Esophagus squamous epithelium (tissue), 5 donors: ENCODE measurements around the gene PDGFD. TPM values are rescaled to one million over a fixed set of nuclear protein-coding genes. Genes with fewer than 3 reads are reported as not detected.

Source experiments
- DNase-seq: peaks from one replicate; lab custom pipeline; 2025; lab: John Stamatoyannopoulos, UW
- H3K27ac ChIP-seq, 4 donors: fragments of 200-600 bp; sonication (generic); one replicate each; pipeline ENCODE4 v1.5.1; 2016 to 2019; ENCODE audit warnings: mild to moderate bottlenecking in 1 of 4
- H3K27me3 ChIP-seq, 4 donors: fragments of 200-600 bp; sonication (generic); 1 replicate in 3 of 4; 2 replicates in 1 of 4; pipeline versions ENCODE4 v1.5.1 to v1.6.0; 2017 to 2021; ENCODE audit warnings: antibody characterized with exemption in 1 of 4
- H3K36me3 ChIP-seq, 3 donors: fragments of 200-600 bp; sonication (generic); one replicate each; pipeline ENCODE4 v1.5.1; 2016 to 2019
- H3K4me1 ChIP-seq, 3 donors: fragments of 200-600 bp; sonication (generic); one replicate each; pipeline ENCODE4 v1.5.1; 2017 to 2019
- H3K4me3 ChIP-seq, 4 donors: fragments of 200-600 bp; sonication (generic); 1 replicate in 3 of 4; 2 replicates in 1 of 4; pipeline ENCODE4 v1.5.1; 2016 to 2019; ENCODE audit warnings: mild to moderate bottlenecking in 2 of 4, moderate library complexity in 1 of 4
- H3K9me3 ChIP-seq, 3 donors: fragments of 200-600 bp; sonication (generic); one replicate each; pipeline ENCODE4 v1.5.1; 2016 to 2019
- POLR2A ChIP-seq, 4 donors: fragments of 450-650 bp; IDR thresholded peaks; one replicate each; pipeline ENCODE4 v1.6.1; 2017; ENCODE audit warnings: antibody characterized with exemption in 4 of 4, mild to moderate bottlenecking in 4 of 4, moderate library complexity in 3 of 4
- WGBS, 2 donors: methylation state at CpG; one replicate each; pipeline ENCODE4 v1.1.5; 2018; 5-methylcytosine and 5-hydroxymethylcytosine counted together
- intact Hi-C: fragments of 100-400 bp; cut with DNase I; formaldehyde crosslinking; loops from one replicate; pipeline ENCODE4 v1.15.0; 2022
- total RNA-seq, 4 donors: library from RNA; depleted of rRNA; stranded (reverse); fragments of >200 nt; gene quantifications; one replicate each; pipeline ENCODE4 v1.1.0, GENCODE V29; 2016
- TF ChIP-seq, protein P1 (sequence below), 6 experiments: fragments of 450-650 bp in 4 of 6; fragments of 200-600 bp in 2 of 6; sonication (generic) in 2 of 6; IDR thresholded peaks; one replicate each; pipeline ENCODE4 v1.5.1; 2016 to 2019; ENCODE audit warnings: antibody characterized with exemption in 6 of 6, mild to moderate bottlenecking in 4 of 6, moderate library complexity in 4 of 6
- donor health status: DM: yes; HTN: yes; CAD: no.

Gene PDGFD
- total RNA-seq, 4 donors from 2014 or later = 0.27 to 1.9 (median 1.1) TPM

GRCh38 chr11:103871923-103872551 is 291.9 kb downstream of the PDGFD start:
- intact Hi-C loops = no loop called here
- no peak overlapping the region for H3K27ac ChIP-seq
- no peak overlapping the region for H3K4me3 ChIP-seq
- no peaks in the 10 kb centered on the region for H3K27me3 ChIP-seq
- no peaks in the 10 kb centered on the region for H3K4me1 ChIP-seq
- 63 to 67% methylated on average over 6 of the region's 6 CpGs for WGBS, 2 donors
- H3K9me3 ChIP-seq = no peaks in the 10 kb centered on the region
- no peak for TF ChIP-seq POLR2A (IDR thresholded peaks at IDR 0.05)
- TF ChIP-seq, protein P1, sequence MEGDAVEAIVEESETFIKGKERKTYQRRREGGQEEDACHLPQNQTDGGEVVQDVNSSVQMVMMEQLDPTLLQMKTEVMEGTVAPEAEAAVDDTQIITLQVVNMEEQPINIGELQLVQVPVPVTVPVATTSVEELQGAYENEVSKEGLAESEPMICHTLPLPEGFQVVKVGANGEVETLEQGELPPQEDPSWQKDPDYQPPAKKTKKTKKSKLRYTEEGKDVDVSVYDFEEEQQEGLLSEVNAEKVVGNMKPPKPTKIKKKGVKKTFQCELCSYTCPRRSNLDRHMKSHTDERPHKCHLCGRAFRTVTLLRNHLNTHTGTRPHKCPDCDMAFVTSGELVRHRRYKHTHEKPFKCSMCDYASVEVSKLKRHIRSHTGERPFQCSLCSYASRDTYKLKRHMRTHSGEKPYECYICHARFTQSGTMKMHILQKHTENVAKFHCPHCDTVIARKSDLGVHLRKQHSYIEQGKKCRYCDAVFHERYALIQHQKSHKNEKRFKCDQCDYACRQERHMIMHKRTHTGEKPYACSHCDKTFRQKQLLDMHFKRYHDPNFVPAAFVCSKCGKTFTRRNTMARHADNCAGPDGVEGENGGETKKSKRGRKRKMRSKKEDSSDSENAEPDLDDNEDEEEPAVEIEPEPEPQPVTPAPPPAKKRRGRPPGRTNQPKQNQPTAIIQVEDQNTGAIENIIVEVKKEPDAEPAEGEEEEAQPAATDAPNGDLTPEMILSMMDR (IDR thresholded peaks at IDR 0.05) = no peak
- DNase-seq = no peak
- H3K36me3 ChIP-seq = no peaks in the 10 kb centered on the region

DNA sequence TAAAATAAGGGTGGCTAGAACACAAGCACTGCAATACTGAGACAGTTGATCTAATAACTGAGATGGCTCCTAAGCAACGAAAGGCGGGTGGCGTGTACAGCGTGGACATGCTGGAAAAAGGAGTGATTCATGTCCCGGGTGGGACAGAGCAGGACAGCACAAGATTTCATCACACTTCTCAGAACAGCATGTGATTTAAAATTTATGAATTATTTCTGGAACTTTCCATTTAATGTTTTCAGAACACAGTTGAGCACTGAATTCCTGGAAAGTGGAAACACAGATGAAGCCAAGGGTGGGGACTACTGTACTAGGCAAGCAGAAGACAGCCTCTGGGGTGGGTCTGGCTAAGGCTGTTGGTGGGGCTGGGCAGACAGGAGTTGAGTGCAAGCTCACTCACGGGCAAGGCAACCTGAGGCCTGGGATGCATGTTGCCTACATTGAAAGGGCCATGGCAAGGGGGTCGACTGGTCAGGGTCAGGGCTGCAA is 293.1 kb downstream of the PDGFD start:
- WGBS, 2 donors = 82 to 88% methylated on average over 6 to 7 of the region's 7 CpGs
- no peak for DNase-seq
- Histone ChIP-seq H3K36me3 (no peaks in the 10 kb centered on the region), H3K4me1 (no peaks in the 10 kb centered on the region), H3K4me3 (no peak overlapping the region), H3K27me3 (no peaks in the 10 kb centered on the region), H3K27ac (no peak overlapping the region), H3K9me3 (no peaks in the 10 kb centered on the region)
- TF ChIP-seq, protein P1 (IDR thresholded peaks at IDR 0.05) = no peak
- no peak for TF ChIP-seq POLR2A (IDR thresholded peaks at IDR 0.05)
- intact Hi-C loops = no loop called here

DNA sequence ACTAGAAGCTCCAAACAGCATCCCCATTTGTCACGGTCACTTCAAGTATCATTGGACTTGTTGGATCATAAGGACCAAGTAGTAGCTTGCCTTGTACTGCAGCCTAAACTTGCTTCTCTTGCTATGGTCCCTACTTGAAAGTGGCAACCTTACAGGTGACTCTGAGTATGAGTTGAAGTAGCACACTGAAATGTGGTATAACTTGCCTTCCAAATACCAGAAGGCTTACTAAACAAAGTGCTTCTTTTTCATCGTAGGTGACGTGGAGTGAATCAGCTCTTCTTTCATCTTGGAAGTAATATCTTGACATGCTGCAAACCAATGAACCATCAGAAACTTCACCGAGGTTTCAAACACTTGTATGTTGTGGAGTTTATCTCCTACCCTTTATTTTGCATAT is 296.5 kb downstream of the PDGFD start:
- 73 to 76% methylated on average over 4 of the region's 4 CpGs for WGBS, 2 donors
- TF ChIP-seq, protein P1 (IDR thresholded peaks at IDR 0.05) = no peak
- no peak for TF ChIP-seq POLR2A (IDR thresholded peaks at IDR 0.05)
- intact Hi-C loops = no loop called here
- no peaks in the 10 kb centered on the region for H3K4me1 ChIP-seq
- H3K9me3 ChIP-seq = no peaks in the 10 kb centered on the region
- H3K27ac ChIP-seq = no peak overlapping the region
- H3K4me3 ChIP-seq = no peak overlapping the region
- DNase-seq = no peak
- no peaks in the 10 kb centered on the region for H3K27me3 ChIP-seq
- no peaks in the 10 kb centered on the region for H3K36me3 ChIP-seq

DNA sequence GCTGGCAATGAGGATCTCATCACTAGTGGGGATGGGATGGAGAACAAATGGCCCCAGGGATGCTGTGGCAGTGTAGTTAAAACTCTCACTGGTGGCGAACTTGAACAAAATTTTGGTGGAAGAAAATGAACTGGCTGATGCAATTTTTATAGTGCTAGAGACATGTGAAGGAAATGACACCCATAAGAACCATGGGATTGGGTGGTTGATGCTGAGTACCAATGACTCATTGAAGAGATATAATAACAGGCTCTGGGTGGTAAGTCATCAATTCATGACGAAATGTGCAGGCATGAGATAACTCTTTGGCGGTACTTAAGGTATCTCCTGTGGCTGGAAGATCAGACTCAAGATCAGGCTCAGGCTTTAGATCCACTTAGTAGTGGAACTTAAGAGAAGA is 300.4 kb downstream of the PDGFD start:
- no peak overlapping the region for H3K27ac ChIP-seq
- no peak for DNase-seq
- intact Hi-C loops = no loop called here
- WGBS, 2 donors = 77 to 81% methylated on average over 3 of the region's 3 CpGs
- H3K9me3 ChIP-seq = no peaks in the 10 kb centered on the region
- H3K36me3 ChIP-seq = no peaks in the 10 kb centered on the region
- H3K27me3 ChIP-seq = no peaks in the 10 kb centered on the region
- H3K4me3 ChIP-seq = no peak overlapping the region
- H3K4me1 ChIP-seq = no peaks in the 10 kb centered on the region
- TF ChIP-seq, protein P1 (IDR thresholded peaks at IDR 0.05) = no peak
- no peak for TF ChIP-seq POLR2A (IDR thresholded peaks at IDR 0.05)

GRCh38 chr11:103862802-103863174 is 301.2 kb downstream of the PDGFD start:
- no peak for TF ChIP-seq POLR2A (IDR thresholded peaks at IDR 0.05)
- TF ChIP-seq, protein P1 (IDR thresholded peaks at IDR 0.05) = no peak
- intact Hi-C loops = no loop called here
- Histone ChIP-seq H3K27me3 (no peaks in the 10 kb centered on the region), H3K4me3 (no peak overlapping the region), H3K27ac (no peak overlapping the region), H3K36me3 (no peaks in the 10 kb centered on the region), H3K9me3 (no peaks in the 10 kb centered on the region), H3K4me1 (no peaks in the 10 kb centered on the region)
- no peak for DNase-seq
- WGBS, 2 donors = 77 to 96% methylated on average over 2 to 3 of the region's 3 CpGs
